GM12878 (cell line): ENCODE data around the gene OR6K3. TPM values are rescaled to one million over a fixed set of nuclear protein-coding genes. Genes with fewer than 3 reads are reported as not detected.

ENCODE experiments used
- ATAC-seq: fragments of 200-7000 bp; cut with Tn5 transposase; 3 replicates; pipeline ENCODE4 v1.9.1; 2020; ENCODE audit warnings: mild to moderate bottlenecking, moderate library complexity
- BruUV-seq: library from RNA; stranded (reverse); fragments of 400-500 nt; replicated peaks from 2 replicates; lab custom pipeline; 2021; lab: Mats Ljungman, UMichigan
- CTCF ChIA-PET: fragments of 300-600 bp; sonication (Branson Sonifier 250); formaldehyde crosslinking; extraction: SDS; loops from one replicate; lab custom pipeline; 2021; ENCODE audit warnings: inconsistent platforms; lab: Yijun Ruan, JAX
- POLR2A ChIA-PET: fragments of 350-600 bp; formaldehyde crosslinking; extraction: SDS; loops from one replicate; lab custom pipeline; 2021; ENCODE audit warnings: inconsistent platforms; lab: Charles Lee
- RAD21 ChIA-PET: fragments of 300-600 bp; sonication (Branson Sonifier 250); formaldehyde crosslinking; loops from one replicate; lab custom pipeline; 2023; ENCODE audit warnings: antibody characterized with exemption; ENCODE audit not compliant: unreplicated experiment; lab: Charles Lee
- SMC1A ChIA-PET: fragments of 300-600 bp; sonication (Branson Sonifier 250); formaldehyde crosslinking; loops from one replicate; lab custom pipeline; 2023; ENCODE audit not compliant: unreplicated experiment, uncharacterized antibody; lab: Charles Lee
- DNase-seq: peaks from one replicate; pipeline ENCODE4 v3.0.0-alpha.2; 2011; ENCODE audit warnings: low read depth, low spot score
- FAIRE-seq: peaks from 3 replicates; lab custom pipeline; 2011; peaks lifted over from hg19 to GRCh38; lab: Jason Lieb, UNC
- H2AFZ ChIP-seq: 2 replicates; pipeline ENCODE4 v1.6.0; 2011; ENCODE audit warnings: low read depth, low read length, control low read depth; ENCODE audit not compliant: control insufficient read depth
- H3K27ac ChIP-seq: 2 replicates; pipeline ENCODE4 v1.5.1; 2011; ENCODE audit warnings: control low read depth; ENCODE audit not compliant: control insufficient read depth, insufficient read depth
- H3K27me3 ChIP-seq, 2 experiments: replicated peaks in 1 of 2; 2 replicates each; pipeline versions ENCODE4 v1.6.0 to v1.6.1; 2011; ENCODE audit warnings: low read length in 1 of 2; ENCODE audit not compliant: control insufficient read depth in 2 of 2, insufficient read depth in 2 of 2
- H3K36me3 ChIP-seq, 2 experiments: 2 replicates each; pipeline ENCODE4 v1.5.1; 2011; ENCODE audit warnings: low read length in 1 of 2; ENCODE audit not compliant: control insufficient read depth in 2 of 2, insufficient read depth in 2 of 2
- H3K4me1 ChIP-seq: 2 replicates; pipeline ENCODE4 v1.6.1; 2011; ENCODE audit warnings: mild to moderate bottlenecking, low read length, moderate library complexity, mixed read lengths; ENCODE audit not compliant: control insufficient read depth, insufficient read depth
- H3K4me2 ChIP-seq: 2 replicates; pipeline ENCODE4 v1.6.0; 2011; ENCODE audit warnings: control low read depth; ENCODE audit not compliant: control insufficient read depth, insufficient read depth
- H3K4me3 ChIP-seq: fragments of 200-600 bp; sonication (generic); 2 replicates; pipeline ENCODE4 v1.5.1; 2016
- H3K79me2 ChIP-seq: 2 replicates; pipeline ENCODE4 v1.6.0; 2011; ENCODE audit warnings: low read length; ENCODE audit not compliant: control insufficient read depth, insufficient read depth
- H3K9ac ChIP-seq: 2 replicates; pipeline ENCODE4 v1.8.0; 2011; ENCODE audit warnings: low read length, control low read depth, mixed read lengths; ENCODE audit not compliant: control insufficient read depth, insufficient read depth
- H3K9me3 ChIP-seq: replicated peaks from 3 replicates; pipeline ENCODE4 v1.5.1; 2011; ENCODE audit warnings: mild to moderate bottlenecking, low read length; ENCODE audit not compliant: control insufficient read depth, insufficient read depth
- H4K20me1 ChIP-seq: 2 replicates; pipeline ENCODE4 v1.6.0; 2011; ENCODE audit not compliant: control insufficient read depth, insufficient read depth
- BHLHE40 ChIP-seq, 2 experiments: fragments of 450-650 bp in 1 of 2; IDR thresholded peaks; 2 replicates each; pipeline ENCODE4 v1.6.1; 2011 to 2017; ENCODE audit warnings: low read depth in 2 of 2, borderline replicate concordance in 1 of 2, improper control_type of control experiment in 1 of 2, low read length in 1 of 2, mild to moderate bottlenecking in 1 of 2
- EGR1 ChIP-seq, 2 experiments: IDR thresholded peaks; 1 replicate in 1 of 2; 2 replicates in 1 of 2; pipeline ENCODE4 v1.6.1; 2011 to 2012; ENCODE audit warnings: low read depth in 2 of 2, low read length in 2 of 2, borderline replicate concordance in 1 of 2, mild to moderate bottlenecking in 1 of 2, moderate library complexity in 1 of 2
- ETV6 ChIP-seq, 2 experiments: fragments of 450-650 bp in 1 of 2; IDR thresholded peaks in 1 of 2; conservative IDR thresholded peaks in 1 of 2; 2 replicates each; pipeline ENCODE4 v1.6.1; 2014; ENCODE audit warnings: antibody characterized with exemption in 1 of 2, borderline replicate concordance in 1 of 2, low read depth in 1 of 2, mild to moderate bottlenecking in 1 of 2, moderate library complexity in 1 of 2
- GABPA ChIP-seq: IDR thresholded peaks from 2 replicates; pipeline ENCODE4 v1.6.1; 2014; ENCODE audit warnings: antibody characterized with exemption, low read depth, mild to moderate bottlenecking, inconsistent platforms
- IKZF2 ChIP-seq, 2 experiments: fragments of 450-650 bp; IDR thresholded peaks; 2 replicates each; pipeline ENCODE4 v1.6.1; 2017; ENCODE audit warnings: mild to moderate bottlenecking in 2 of 2, moderate library complexity in 2 of 2
- JUND ChIP-seq: IDR thresholded peaks from 2 replicates; pipeline ENCODE4 v1.6.1; 2012; ENCODE audit warnings: low read depth, mild to moderate bottlenecking, low read length, improper control_type of control experiment, moderate library complexity
- TBL1XR1 ChIP-seq: IDR thresholded peaks from 2 replicates; pipeline ENCODE4 v1.6.1; 2012; ENCODE audit warnings: low read depth, low read length, improper control_type of control experiment
- ZBED1 ChIP-seq: IDR thresholded peaks from 2 replicates; pipeline ENCODE4 v1.6.1; 2016; ENCODE audit warnings: borderline replicate concordance
- in situ Hi-C: fragments of 300-500 bp; cut with MboI; formaldehyde crosslinking; loops from 9 replicates; pipeline ENCODE4 v1.14.3; 2018; ENCODE audit warnings: mixed read lengths
- intact Hi-C: fragments of 100-400 bp; cut with micrococcal nuclease; formaldehyde crosslinking; loops from one replicate; pipeline ENCODE4 v1.14.2; 2022; ENCODE audit not compliant: unreplicated experiment
- polyA plus RNA-seq, 11 experiments: library from polyadenylated mRNA; depleted of rRNA in 4 of 11; unstranded in 6 of 11; stranded (reverse) in 5 of 11; fragments of >200 nt; fragmentation: Nextera tagmentation in 4 of 11; fragmentation: Illumina TruSeq in 1 of 11; extraction: Ambion mirVana in 4 of 11; extraction: Trizol in 1 of 11; gene quantifications; 1 replicate in 1 of 11; 2 replicates in 10 of 11; pipeline versions ENCODE4 v1.2.1 to v1.2.3, GENCODE V29; 2011 to 2016; ENCODE audit warnings: inconsistent platforms in 2 of 11, missing spikeins in 2 of 11, low read depth in 1 of 11
- total RNA-seq, 4 experiments: library from RNA; depleted of rRNA in 3 of 4; stranded (reverse); fragments of >200 nt in 3 of 4; fragmentation: Illumina TruSeq in 1 of 4; extraction: Trizol in 1 of 4; gene quantifications; 2 replicates each; pipeline versions ENCODE4 v1.2.1 to v1.2.3, GENCODE V29; 2013 to 2021
- TF ChIP-seq, protein P1 (sequence below): fragments of 450-650 bp; IDR thresholded peaks from 2 replicates; pipeline ENCODE4 v1.6.1; 2017; ENCODE audit warnings: mild to moderate bottlenecking, moderate library complexity

The OR6K3 gene
- total and polyA plus RNA-seq, 10 of the 15 experiments (the other 5 are each of a cell fraction or from before 2014, with no cell fraction given) = not detected

DNA sequence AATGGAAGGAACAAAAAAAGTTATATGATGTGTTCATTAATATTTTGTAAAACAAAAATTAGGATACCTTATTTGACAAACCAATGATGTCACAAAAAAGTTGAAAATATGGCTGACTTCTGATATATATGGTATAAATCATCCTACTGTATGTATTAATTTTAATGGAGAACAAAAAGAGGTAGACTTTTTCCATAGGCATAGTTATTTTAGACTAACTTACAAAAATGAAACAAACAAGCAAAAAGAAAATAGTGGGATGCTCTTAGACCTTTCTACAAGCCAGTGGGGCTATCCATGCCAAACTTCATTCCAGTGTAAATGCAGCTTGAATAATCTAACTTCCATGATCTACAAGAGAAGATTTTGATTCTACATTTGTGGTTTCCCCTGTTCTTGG lies 33.5 kb downstream of the OR6K3 start:
- ChIA-PET SMC1A (no interaction called here), CTCF (interaction anchor here (1.0 kb wide), 1 partner anchor 12 kb away, joined by 3 read pairs; no protein-coding TSS in a partner anchor), RAD21 (no interaction called here), POLR2A (no interaction called here)
- Histone ChIP-seq H3K4me3 (no peak overlapping the region), H3K4me1 (no peaks in the 10 kb centered on the region), H3K36me3 (no peaks in the 10 kb centered on the region), H3K9ac (no peak overlapping the region), H3K27ac (no peak overlapping the region), H3K4me2 (no peak overlapping the region), H3K27me3 (peaks cover 0 to 2% of the 10 kb centered on the region in 2 experiments; a peak in 1 of 4 replicates), H3K9me3 (no peaks in the 10 kb centered on the region), H3K79me2 (no peaks in the 10 kb centered on the region), H2AFZ (no peak overlapping the region), H4K20me1 (no peaks in the 10 kb centered on the region)
- no TSS peak for BruUV-seq
- ATAC-seq (no peak), FAIRE-seq (no peak), DNase-seq (no peak)
- intact Hi-C loops = no loop called here
- no peak for TF ChIP-seq TBL1XR1
- TF ChIP-seq ETV6 (conservative IDR thresholded peaks at IDR 0.05 in 1 of 2, IDR thresholded peaks at IDR 0.05 in 1 of 2; ENCODE audit: borderline replicate concordance in 1 of 2, low read depth in 1 of 2) = no peak
- TF ChIP-seq GABPA = no peak
- TF ChIP-seq, protein P1, sequence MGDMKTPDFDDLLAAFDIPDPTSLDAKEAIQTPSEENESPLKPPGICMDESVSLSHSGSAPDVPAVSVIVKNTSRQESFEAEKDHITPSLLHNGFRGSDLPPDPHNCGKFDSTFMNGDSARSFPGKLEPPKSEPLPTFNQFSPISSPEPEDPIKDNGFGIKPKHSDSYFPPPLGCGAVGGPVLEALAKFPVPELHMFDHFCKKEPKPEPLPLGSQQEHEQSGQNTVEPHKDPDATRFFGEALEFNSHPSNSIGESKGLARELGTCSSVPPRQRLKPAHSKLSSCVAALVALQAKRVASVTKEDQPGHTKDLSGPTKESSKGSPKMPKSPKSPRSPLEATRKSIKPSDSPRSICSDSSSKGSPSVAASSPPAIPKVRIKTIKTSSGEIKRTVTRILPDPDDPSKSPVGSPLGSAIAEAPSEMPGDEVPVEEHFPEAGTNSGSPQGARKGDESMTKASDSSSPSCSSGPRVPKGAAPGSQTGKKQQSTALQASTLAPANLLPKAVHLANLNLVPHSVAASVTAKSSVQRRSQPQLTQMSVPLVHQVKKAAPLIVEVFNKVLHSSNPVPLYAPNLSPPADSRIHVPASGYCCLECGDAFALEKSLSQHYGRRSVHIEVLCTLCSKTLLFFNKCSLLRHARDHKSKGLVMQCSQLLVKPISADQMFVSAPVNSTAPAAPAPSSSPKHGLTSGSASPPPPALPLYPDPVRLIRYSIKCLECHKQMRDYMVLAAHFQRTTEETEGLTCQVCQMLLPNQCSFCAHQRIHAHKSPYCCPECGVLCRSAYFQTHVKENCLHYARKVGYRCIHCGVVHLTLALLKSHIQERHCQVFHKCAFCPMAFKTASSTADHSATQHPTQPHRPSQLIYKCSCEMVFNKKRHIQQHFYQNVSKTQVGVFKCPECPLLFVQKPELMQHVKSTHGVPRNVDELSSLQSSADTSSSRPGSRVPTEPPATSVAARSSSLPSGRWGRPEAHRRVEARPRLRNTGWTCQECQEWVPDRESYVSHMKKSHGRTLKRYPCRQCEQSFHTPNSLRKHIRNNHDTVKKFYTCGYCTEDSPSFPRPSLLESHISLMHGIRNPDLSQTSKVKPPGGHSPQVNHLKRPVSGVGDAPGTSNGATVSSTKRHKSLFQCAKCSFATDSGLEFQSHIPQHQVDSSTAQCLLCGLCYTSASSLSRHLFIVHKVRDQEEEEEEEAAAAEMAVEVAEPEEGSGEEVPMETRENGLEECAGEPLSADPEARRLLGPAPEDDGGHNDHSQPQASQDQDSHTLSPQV = no peak
- TF ChIP-seq JUND = no peak
- TF ChIP-seq BHLHE40 (IDR thresholded peaks at IDR 0.05; ENCODE audit: borderline replicate concordance in 1 of 2, low read depth in 2 of 2, low read length in 1 of 2) = no peak
- no peak for TF ChIP-seq IKZF2 (IDR thresholded peaks at IDR 0.05)
- no peak for TF ChIP-seq ZBED1
- TF ChIP-seq EGR1 (IDR thresholded peaks at IDR 0.05; ENCODE audit: borderline replicate concordance in 1 of 2, low read depth in 2 of 2, low read length in 2 of 2) = no peak
- in situ Hi-C loops = no loop called here
